GM21619 (cell line): ENCODE results near the gene RGL3.
"Not testable (repeated sequence)": the region's sequence is repeated elsewhere in the genome, so short reads cannot be mapped to it uniquely, and the experiment has no call there.

Source experiments
- ATAC-seq: cut with Tn5 transposase; IDR thresholded peaks from one replicate; pipeline ENCODE4 v1.9.1; 2021; ENCODE audit not compliant: unreplicated experiment

Gene RGL3

GRCh38 chr19:11418549-11419506 lies at the start of gene RGL3:
Gene RGL3, minus strand, starts transcription at chr19:11419314. Its CDS starts 36 bp downstream, at chr19:11419278.
- no peak for ATAC-seq

- not testable (repeated sequence) for ATAC-seq
Observed at GRCh38 chr19:11468266-11468845, 49.2 kb upstream of the RGL3 start.

GRCh38 chr19:11465600-11465999 lies 46.5 kb upstream of the RGL3 start:
- no peak for ATAC-seq

DNA sequence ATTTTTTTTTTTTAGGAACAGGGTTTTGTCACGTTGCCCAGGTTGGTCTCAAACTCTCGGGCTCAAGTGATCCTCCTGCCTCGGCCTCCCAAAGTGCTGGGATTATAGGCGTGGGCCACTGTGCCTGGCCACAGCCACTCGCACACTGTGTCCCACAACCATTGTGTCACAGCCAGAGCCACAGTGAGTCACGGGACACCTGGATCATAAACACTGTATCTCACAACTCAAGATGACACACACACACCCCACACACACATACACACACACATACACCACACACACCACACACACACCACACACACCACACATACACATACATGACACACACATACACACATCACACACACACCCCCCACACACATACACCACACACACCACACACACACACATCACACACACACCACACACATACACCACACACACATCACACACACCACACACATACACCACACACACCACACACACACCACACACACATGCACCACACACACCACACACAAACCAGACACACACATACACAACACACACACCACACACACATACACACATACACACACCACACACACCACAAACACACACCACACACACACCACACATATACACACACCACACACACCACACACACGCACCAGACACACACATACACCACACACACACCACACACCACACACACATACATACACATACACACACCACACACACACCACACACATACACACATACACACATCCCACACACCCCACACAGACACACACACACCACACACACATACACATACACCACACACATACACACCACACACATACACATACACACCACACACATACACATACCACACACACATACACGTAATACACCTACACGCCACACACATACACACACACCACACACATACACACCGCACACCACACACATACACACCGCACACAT lies 45.5 kb upstream of the RGL3 start:
- no peak for ATAC-seq

GRCh38 chr19:11463391-11463790 lies 44.3 kb upstream of the RGL3 start:
- ATAC-seq: no peak

DNA sequence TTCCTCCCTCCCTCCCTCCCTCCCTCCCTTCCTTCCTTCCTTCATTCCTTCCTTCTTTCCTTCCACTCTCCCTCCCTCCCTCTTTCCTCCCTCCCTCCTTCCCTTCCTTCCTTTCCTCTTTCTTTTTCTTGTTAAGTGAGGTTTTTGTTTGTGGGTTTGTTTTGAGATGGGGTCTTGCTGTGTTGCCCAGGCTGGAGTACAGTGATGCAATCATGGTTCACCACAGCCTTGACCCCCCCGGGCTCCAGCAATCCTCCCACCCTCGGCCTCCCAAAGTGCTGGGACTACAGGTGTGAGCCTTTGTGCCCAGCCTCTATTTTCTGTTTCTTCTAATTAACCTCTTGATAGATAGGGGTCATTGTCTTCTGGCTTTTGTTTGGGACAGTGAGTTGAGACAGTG lies 42.3 kb upstream of the RGL3 start:
- no peak for ATAC-seq

DNA sequence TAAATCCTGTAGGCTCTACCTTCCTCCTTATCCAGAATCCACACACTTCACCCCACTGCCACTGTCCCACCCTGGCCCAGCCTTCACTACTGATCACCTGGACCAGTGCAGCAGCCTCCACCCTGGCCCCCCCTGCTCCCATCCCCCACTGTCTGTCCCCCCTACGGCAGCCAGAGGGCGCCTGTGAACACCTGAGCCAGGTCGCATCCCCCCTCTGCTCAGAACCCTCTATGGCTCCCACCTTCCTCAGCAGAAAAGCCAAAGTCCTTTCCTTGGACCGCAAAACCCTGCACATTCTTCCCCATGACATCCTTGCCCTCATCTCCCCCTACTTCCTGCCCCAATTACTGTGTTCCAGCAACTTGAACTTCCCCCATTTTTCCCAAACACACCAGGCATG lies 41.1 kb upstream of the RGL3 start:
- ATAC-seq: no peak

DNA sequence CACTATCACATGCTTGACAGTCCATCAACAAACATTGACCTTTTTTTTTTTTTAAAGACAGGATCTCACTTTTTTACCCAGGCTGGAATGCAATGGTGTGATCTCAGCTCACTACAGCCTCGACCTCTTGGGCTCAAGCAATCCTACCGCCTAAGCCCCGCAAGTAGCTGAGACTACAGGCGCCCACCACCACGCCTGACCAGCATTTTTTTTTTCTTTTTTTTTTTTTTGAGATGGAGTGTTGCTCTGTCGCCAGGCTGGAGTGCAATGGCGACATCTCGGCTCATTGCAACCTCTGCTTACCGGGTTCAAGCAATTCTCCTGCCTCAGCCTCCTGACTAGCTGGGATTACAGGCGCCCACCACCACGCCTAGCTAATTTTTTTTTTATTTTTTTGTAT lies 39.8 kb upstream of the RGL3 start:
- ATAC-seq: not testable (repeated sequence)

GRCh38 chr19:11458236-11458900 lies 39.3 kb upstream of the RGL3 start:
- ATAC-seq: no peak

DNA sequence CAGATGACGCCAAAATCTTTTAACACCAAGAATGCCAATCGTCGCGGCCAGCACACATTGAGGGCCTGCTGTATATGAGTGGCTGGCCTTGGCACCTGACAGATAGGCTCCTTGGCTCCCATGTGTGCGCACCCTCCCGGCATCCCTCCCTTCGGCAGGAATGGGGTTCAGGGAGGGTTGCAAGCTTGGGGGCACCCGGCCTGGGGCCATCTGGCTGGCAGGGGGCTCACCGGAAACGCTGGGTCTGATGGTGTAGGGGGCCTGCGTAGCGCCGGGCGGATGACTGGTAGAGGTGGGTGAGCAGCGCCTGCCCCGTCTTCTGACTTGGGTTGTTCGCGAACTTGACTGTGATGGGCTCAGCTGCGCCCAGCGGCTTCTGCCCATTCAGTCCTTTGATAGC lies 38.7 kb upstream of the RGL3 start:
- no peak for ATAC-seq

- no peak for ATAC-seq
Observed at GRCh38 chr19:11457115-11457514, 38.0 kb upstream of the RGL3 start.

DNA sequence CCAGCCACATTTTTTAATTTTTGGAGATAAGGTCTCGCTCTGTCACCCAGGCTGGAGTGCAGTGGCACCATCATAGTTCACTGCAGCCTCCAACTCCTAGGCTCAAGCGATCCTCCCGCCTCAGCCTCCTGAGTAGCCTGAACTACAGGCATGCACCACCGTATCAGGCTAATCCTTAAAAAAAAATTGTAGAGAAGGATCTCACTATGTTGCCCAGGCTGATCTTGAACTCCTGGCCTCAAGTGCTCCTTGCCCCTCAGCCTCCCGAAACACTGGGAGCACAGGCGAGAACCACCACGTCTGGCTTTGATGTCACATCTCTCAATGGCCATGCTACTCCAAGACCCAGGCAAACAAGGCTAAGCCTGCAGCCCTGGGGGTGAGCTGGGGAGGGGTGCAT lies 37.5 kb upstream of the RGL3 start:
- ATAC-seq: no peak

DNA sequence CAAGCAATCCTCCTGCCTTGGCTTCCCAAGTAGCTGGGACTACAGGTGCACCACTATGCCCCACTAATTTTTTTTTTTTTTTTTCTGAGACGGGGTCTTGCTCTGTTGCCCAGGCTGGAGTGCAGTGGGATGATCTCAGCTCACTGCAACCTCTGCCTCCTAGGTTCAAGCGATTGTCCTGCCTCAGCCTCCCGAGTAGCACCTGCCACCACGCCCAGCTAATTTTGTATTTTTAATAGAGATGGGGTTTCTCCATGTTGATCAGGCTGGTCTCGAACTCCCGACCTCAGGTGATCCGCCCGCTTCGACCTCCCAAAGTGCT lies 36.1 kb upstream of the RGL3 start:
- not testable (repeated sequence) for ATAC-seq

- ATAC-seq: no peak
Observed at GRCh38 chr19:11453468-11454341, 34.6 kb upstream of the RGL3 start.

GRCh38 chr19:11452620-11453310 lies 33.7 kb upstream of the RGL3 start:
- no peak for ATAC-seq

DNA sequence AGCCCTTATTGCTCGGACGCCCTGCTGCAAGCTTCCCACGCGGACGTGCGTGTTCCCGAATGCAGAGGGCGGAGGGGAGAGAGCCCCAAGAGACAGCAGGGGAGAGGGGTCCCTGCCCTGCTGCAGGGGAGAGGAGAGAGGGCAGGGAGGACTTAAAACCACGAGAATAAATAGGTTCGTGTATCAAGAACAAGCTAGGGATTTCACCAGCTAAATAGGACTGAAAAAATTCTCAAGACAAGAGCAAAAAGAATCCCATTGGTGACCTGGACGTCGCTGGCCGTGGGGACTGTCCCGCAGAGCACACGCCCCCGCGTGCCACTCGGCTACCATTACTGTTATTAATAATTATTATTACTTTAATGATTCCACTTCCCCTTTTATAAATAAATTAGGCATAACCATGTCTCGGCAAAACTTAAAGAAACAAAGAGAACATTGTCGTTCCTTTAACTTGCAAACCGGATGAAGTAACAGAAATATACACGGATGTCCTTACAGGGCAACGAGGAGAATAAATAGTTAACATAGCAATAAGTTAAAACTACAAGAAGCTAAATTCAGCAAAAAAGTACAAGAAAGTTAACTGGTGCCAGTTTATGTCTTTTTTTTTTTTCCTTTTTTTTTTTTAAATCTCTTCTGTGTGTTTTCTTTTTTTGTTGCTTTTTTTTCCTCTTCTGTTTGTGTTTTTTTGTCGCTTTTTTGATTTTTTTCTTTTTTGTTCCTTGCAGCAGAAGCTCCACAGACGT lies 32.9 kb upstream of the RGL3 start:
- ATAC-seq: no peak

GRCh38 chr19:11451327-11451870 lies 32.3 kb upstream of the RGL3 start:
- ATAC-seq: no peak

DNA sequence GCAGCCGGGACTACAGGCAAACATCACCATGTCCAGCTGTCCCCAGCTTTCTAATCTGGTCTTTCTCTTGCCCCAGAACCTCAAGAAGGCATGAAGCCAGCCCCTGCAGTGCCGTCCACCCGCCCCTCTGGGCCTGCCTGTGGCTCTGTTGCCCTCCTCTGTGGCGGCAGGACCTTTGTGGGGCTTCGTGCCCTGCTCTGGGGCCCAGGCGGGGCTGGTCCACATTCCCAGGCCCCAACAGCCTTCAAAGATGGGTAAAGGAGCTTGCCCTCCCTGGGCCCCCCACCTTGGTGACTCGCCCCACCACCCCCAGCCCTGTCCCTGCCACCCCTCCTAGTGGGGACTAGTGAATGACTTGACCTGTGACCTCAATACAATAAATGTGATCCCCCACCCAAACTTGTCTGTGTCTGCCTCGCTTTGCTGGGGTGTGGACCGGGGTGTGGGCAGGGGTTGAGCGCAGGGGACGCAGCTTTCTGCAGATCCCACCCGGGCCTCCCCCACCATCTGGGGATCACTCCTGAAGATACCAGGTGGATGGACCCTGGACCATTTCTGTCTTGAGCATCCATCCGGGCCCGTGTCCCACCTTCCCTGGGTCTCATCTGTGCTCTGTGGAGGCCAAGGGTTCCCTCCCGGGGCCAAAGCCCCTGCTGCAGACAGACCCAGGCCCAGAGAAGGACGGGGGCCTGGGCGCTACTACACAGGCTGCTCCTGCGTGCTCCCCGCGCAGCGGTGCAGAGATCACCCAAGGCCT lies 31.6 kb upstream of the RGL3 start:
- ATAC-seq: no peak
